ENCODE results near the gene HIRA. TPM values are rescaled to one million over a fixed set of nuclear protein-coding genes. Genes with fewer than 3 reads are reported as not detected.

Gene HIRA
- total RNA-seq, 1 experiment from 2014 or later: 50.6 TPM

- TF ChIP-seq CTCF (conservative IDR thresholded peaks at IDR 0.05; ENCODE audit: low read depth, low read length): no peak
- no peak for TF ChIP-seq EZH2 (IDR thresholded peaks at IDR 0.05; ENCODE audit: borderline replicate concordance, low read depth, low read length, poor library complexity, severe bottlenecking)
- H3K9me3 ChIP-seq (ENCODE audit: low read depth, low read length, poor library complexity, severe bottlenecking): no peaks in the 10 kb centered on the region
- ChIA-PET CTCF (no interaction called here), POLR2A (ENCODE audit: low non-redundant PET) (no interaction called here)
- peaks cover 3% of the 10 kb centered on the region for H3K4me1 ChIP-seq (ENCODE audit: insufficient read depth, low read length, poor library complexity, severe bottlenecking)
- BruUV-seq (replicated peaks): no TSS peak
- no peak overlapping the region for H3K4me3 ChIP-seq (ENCODE audit: low read depth, low read length, poor library complexity, severe bottlenecking)
- no peak for DNase-seq (ENCODE audit: low spot score)
- no peak overlapping the region for H3K27ac ChIP-seq (ENCODE audit: low read depth, low read length, poor library complexity, severe bottlenecking)
- peaks cover 66% of the 10 kb centered on the region for H3K36me3 ChIP-seq (ENCODE audit: insufficient read depth, low read length, poor library complexity, severe bottlenecking)
- intact Hi-C loops (cut with micrococcal nuclease; ENCODE audit: unreplicated experiment): no loop called here
- H3K27me3 ChIP-seq (replicated peaks; ENCODE audit: insufficient read depth, low read depth, low read length, poor library complexity): no peaks in the 10 kb centered on the region
Measured at GRCh38 chr22:19472233-19472632, 40.7 kb upstream of the HIRA start.

- BruUV-seq (replicated peaks): no TSS peak
- intact Hi-C loops (cut with micrococcal nuclease; ENCODE audit: unreplicated experiment): no loop called here
- no peak overlapping the region for H3K4me3 ChIP-seq (ENCODE audit: low read depth, low read length, poor library complexity, severe bottlenecking)
- no peak for DNase-seq (ENCODE audit: low spot score)
- ChIA-PET CTCF (no interaction called here), POLR2A (ENCODE audit: low non-redundant PET) (no interaction called here)
- H3K36me3 ChIP-seq (ENCODE audit: insufficient read depth, low read length, poor library complexity, severe bottlenecking): peaks cover 72% of the 10 kb centered on the region
- H3K9me3 ChIP-seq (ENCODE audit: low read depth, low read length, poor library complexity, severe bottlenecking): no peaks in the 10 kb centered on the region
- TF ChIP-seq CTCF (conservative IDR thresholded peaks at IDR 0.05; ENCODE audit: low read depth, low read length): no peak
- no peak for TF ChIP-seq EZH2 (IDR thresholded peaks at IDR 0.05; ENCODE audit: borderline replicate concordance, low read depth, low read length, poor library complexity, severe bottlenecking)
- H3K4me1 ChIP-seq (ENCODE audit: insufficient read depth, low read length, poor library complexity, severe bottlenecking): no peaks in the 10 kb centered on the region
- H3K27ac ChIP-seq (ENCODE audit: low read depth, low read length, poor library complexity, severe bottlenecking): no peak overlapping the region
- H3K27me3 ChIP-seq (replicated peaks; ENCODE audit: insufficient read depth, low read depth, low read length, poor library complexity): no peaks in the 10 kb centered on the region
Measured at GRCh38 chr22:19471572-19471971, 40.0 kb upstream of the HIRA start.

- POLR2A ChIA-PET (ENCODE audit: low non-redundant PET): no interaction called here
- no TSS peak for BruUV-seq (replicated peaks)
- H3K36me3 ChIP-seq (ENCODE audit: insufficient read depth, low read length, poor library complexity, severe bottlenecking): peaks cover 88% of the 10 kb centered on the region
Measured at GRCh38 chr22:19470010-19470409, 38.5 kb upstream of the HIRA start.

More at GRCh38 chr22:19470010-19470409, 38.5 kb upstream of the HIRA start:
- no peak overlapping the region for H3K27ac ChIP-seq (ENCODE audit: low read depth, low read length, poor library complexity, severe bottlenecking)
- intact Hi-C loops (cut with micrococcal nuclease; ENCODE audit: unreplicated experiment): no loop called here
- H3K4me3 ChIP-seq (ENCODE audit: low read depth, low read length, poor library complexity, severe bottlenecking): no peak overlapping the region
- no peaks in the 10 kb centered on the region for H3K9me3 ChIP-seq (ENCODE audit: low read depth, low read length, poor library complexity, severe bottlenecking)
- TF ChIP-seq EZH2 (IDR thresholded peaks at IDR 0.05; ENCODE audit: borderline replicate concordance, low read depth, low read length, poor library complexity, severe bottlenecking) (no peak), CTCF (conservative IDR thresholded peaks at IDR 0.05; ENCODE audit: low read depth, low read length) (no peak)
- H3K27me3 ChIP-seq (replicated peaks; ENCODE audit: insufficient read depth, low read depth, low read length, poor library complexity): no peaks in the 10 kb centered on the region
- CTCF ChIA-PET: no interaction called here
- H3K4me1 ChIP-seq (ENCODE audit: insufficient read depth, low read length, poor library complexity, severe bottlenecking): no peaks in the 10 kb centered on the region
- no peak for DNase-seq (ENCODE audit: low spot score)
